Smooth muscle cell (in vitro differentiated cells): ENCODE measurements around the gene GEMIN5. TPM values are rescaled to one million over a fixed set of nuclear protein-coding genes. Genes with fewer than 3 reads are reported as not detected.

Source experiments
- DNase-seq: peaks from one replicate; lab custom pipeline; 2025; ENCODE audit not compliant: unreplicated experiment; lab: John Stamatoyannopoulos, UW
- H2AFZ ChIP-seq: fragments of 200-600 bp; sonication (generic); 2 replicates; pipeline ENCODE4 v1.6.0; 2016; ENCODE audit warnings: antibody characterized with exemption, low read depth, mild to moderate bottlenecking
- H3F3A ChIP-seq: fragments of 200-600 bp; sonication (generic); 2 replicates; pipeline ENCODE4 v1.6.0; 2017; ENCODE audit warnings: antibody characterized with exemption, low read depth
- H3K27ac ChIP-seq: fragments of 200-600 bp; sonication (generic); 2 replicates; pipeline ENCODE4 v1.5.1; 2016; ENCODE audit warnings: low read depth, mild to moderate bottlenecking
- H3K27me3 ChIP-seq: fragments of 200-600 bp; sonication (generic); 2 replicates; pipeline ENCODE4 v1.6.1; 2016; ENCODE audit warnings: low read depth, mild to moderate bottlenecking
- H3K36me3 ChIP-seq: fragments of 200-600 bp; sonication (generic); 2 replicates; pipeline ENCODE4 v1.5.1; 2016; ENCODE audit warnings: low read depth
- H3K4me1 ChIP-seq: fragments of 200-600 bp; sonication (generic); 2 replicates; pipeline ENCODE4 v1.5.1; 2016; ENCODE audit warnings: low read depth
- H3K4me2 ChIP-seq: fragments of 200-600 bp; sonication (generic); 2 replicates; pipeline ENCODE4 v1.6.0; 2016; ENCODE audit warnings: mild to moderate bottlenecking
- H3K4me3 ChIP-seq: fragments of 200-600 bp; sonication (generic); 2 replicates; pipeline ENCODE4 v1.5.1; 2016; ENCODE audit warnings: mild to moderate bottlenecking
- H3K79me2 ChIP-seq: fragments of 200-600 bp; sonication (generic); 2 replicates; pipeline ENCODE4 v1.6.0; 2016; ENCODE audit warnings: low read depth, mild to moderate bottlenecking
- H3K9ac ChIP-seq: fragments of 200-600 bp; sonication (generic); 2 replicates; pipeline ENCODE4 v1.6.0; 2016; ENCODE audit warnings: low read depth
- H3K9me3 ChIP-seq: fragments of 200-600 bp; sonication (generic); replicated peaks from 2 replicates; pipeline ENCODE4 v1.5.1; 2016; ENCODE audit warnings: low read depth
- H4K20me1 ChIP-seq: fragments of 200-600 bp; sonication (generic); 2 replicates; pipeline ENCODE4 v1.6.0; 2016; ENCODE audit warnings: low read depth
- CTCF ChIP-seq: fragments of 200-600 bp; sonication (generic); IDR thresholded peaks from 2 replicates; pipeline ENCODE4 v1.5.1; 2017; ENCODE audit warnings: borderline replicate concordance, mild to moderate bottlenecking, antibody characterized with exemption; ENCODE audit not compliant: insufficient read depth, poor library complexity, severe bottlenecking
- whole genome bisulfite sequencing: methylation state at CpG from one replicate; pipeline ENCODE4 v1.1.7; 2016; ENCODE audit warnings: low lambda C conversion rate; 5-methylcytosine and 5-hydroxymethylcytosine counted together
- polyA plus RNA-seq: library from polyadenylated mRNA; unstranded; fragments of >200 nt; fragmentation: Nextera tagmentation; extraction: Ambion mirVana; gene quantifications from 2 replicates; pipeline ENCODE4 v1.2.1, GENCODE V29; 2016
- total RNA-seq: library from RNA; depleted of rRNA; stranded (reverse); fragments of >200 nt; gene quantifications from 2 replicates; pipeline ENCODE4 v1.2.3, GENCODE V29; 2014

The GEMIN5 gene
- total and polyA plus RNA-seq, 2 experiments from 2014 or later: 5.3 to 11.1 TPM

GRCh38 chr5:154871734-154872133, 66.3 kb downstream of the GEMIN5 start:
- WGBS: 96% methylated on average over 4 of the region's 4 CpGs
- TF ChIP-seq CTCF: no peak
- H3K9ac ChIP-seq: no peak overlapping the region

DNA sequence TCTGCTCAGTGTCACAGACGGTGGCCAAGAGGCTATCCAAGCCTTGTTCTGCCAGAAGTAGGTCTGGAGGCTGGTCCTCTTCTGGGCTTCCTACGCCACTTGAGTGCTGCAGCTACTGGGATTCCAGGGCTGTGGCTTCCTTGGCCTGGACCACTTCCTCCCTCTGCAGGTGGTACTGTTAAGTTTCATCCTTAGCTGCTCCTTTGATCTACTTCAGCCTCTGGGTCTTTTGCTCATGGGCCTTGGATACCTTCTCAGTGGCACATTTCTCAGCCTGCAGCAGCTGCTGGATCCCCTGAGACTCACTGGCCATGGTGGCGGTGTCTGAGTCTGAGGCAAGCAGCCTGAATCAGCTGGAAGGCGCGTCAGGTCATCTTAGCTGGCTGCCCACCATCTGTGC, 69.3 kb downstream of the GEMIN5 start:
- WGBS: 89% methylated on average over 5 of the region's 5 CpGs
- H3K4me2 ChIP-seq: no peak overlapping the region

More at GRCh38 chr5:154871734-154872133, 66.3 kb downstream of the GEMIN5 start:
- Histone ChIP-seq H2AFZ (no peak overlapping the region), H3K4me1 (no peaks in the 10 kb centered on the region), H4K20me1 (peaks cover 56% of the 10 kb centered on the region), H3K4me3 (no peak overlapping the region), H3K27ac (no peak overlapping the region), H3K36me3 (peaks cover 35% of the 10 kb centered on the region), H3F3A (peaks cover 7% of the 10 kb centered on the region), H3K27me3 (no peaks in the 10 kb centered on the region), H3K79me2 (peaks cover 11% of the 10 kb centered on the region), H3K4me2 (no peak overlapping the region), H3K9me3 (no peaks in the 10 kb centered on the region)
- DNase-seq: no peak

GRCh38 chr5:154866841-154867240, 71.2 kb downstream of the GEMIN5 start:
- Histone ChIP-seq H4K20me1 (peaks cover 91% of the 10 kb centered on the region), H3K27me3 (no peaks in the 10 kb centered on the region), H3K4me1 (no peaks in the 10 kb centered on the region), H3K4me2 (no peak overlapping the region), H3K79me2 (peaks cover 60% of the 10 kb centered on the region), H3F3A (peaks cover 4% of the 10 kb centered on the region), H3K9me3 (no peaks in the 10 kb centered on the region), H3K36me3 (peaks cover 9% of the 10 kb centered on the region), H3K9ac (no peak overlapping the region), H3K4me3 (no peak overlapping the region), H2AFZ (no peak overlapping the region), H3K27ac (no peak overlapping the region)
- DNase-seq: no peak
- no peak for TF ChIP-seq CTCF
- WGBS: 99% methylated on average over 2 of the region's 2 CpGs

More for the DNA sequence above, 69.3 kb downstream of the GEMIN5 start:
- Histone ChIP-seq H3K4me1 (no peaks in the 10 kb centered on the region), H3K27ac (no peak overlapping the region), H2AFZ (no peak overlapping the region), H3K4me3 (no peak overlapping the region), H3K79me2 (peaks cover 41% of the 10 kb centered on the region), H3K27me3 (no peaks in the 10 kb centered on the region), H3K36me3 (peaks cover 18% of the 10 kb centered on the region), H3K9me3 (no peaks in the 10 kb centered on the region), H3K9ac (no peak overlapping the region), H4K20me1 (peaks cover 82% of the 10 kb centered on the region), H3F3A (peaks cover 4% of the 10 kb centered on the region)
- DNase-seq: no peak
- no peak for TF ChIP-seq CTCF

DNA sequence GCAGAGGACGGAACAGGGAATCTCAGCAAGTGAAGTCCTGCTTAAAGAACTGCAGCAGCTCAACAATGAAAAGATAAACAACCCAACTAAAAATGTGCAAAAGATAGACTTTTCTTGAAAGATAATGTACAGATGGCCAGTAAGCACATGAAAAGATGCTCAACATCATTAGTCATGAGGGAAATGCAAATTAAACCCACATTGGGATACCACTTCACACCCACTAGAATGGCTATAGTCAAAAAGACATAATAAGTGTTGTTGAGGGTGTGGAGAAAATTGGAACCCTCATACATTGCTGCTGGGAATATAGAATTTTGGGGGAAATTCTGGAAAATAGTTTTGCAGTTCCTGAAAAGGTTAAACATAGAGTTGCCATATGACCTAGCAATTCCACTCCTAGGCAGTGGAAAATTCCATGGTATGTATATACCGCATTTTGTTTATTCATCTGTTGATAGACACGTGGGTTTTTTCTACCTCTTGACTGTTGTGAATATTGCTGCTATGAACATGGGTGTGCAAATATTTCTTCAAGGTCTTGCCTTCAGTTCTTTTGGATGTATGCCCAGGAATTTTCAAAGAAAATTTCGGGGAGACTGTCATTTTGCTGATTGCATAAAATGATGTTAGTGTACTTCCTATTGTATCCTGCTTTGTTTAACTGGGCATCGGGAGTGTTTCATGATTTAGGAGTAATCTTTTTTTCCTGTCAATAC, 72.4 kb downstream of the GEMIN5 start:
- DNase-seq: no peak
- H2AFZ ChIP-seq: no peak overlapping the region
- peaks cover 2% of the 10 kb centered on the region for H3K4me1 ChIP-seq
- peaks cover 98% of the 10 kb centered on the region for H4K20me1 ChIP-seq
- no peaks in the 10 kb centered on the region for H3K9me3 ChIP-seq
- no peak overlapping the region for H3K9ac ChIP-seq
- WGBS: 87% methylated on average over 5 of the region's 5 CpGs
- TF ChIP-seq CTCF: no peak
- H3K27me3 ChIP-seq: no peaks in the 10 kb centered on the region
- no peak overlapping the region for H3K4me3 ChIP-seq
- peaks cover under 1% of the 10 kb centered on the region for H3K36me3 ChIP-seq
- peaks cover 72% of the 10 kb centered on the region for H3K79me2 ChIP-seq
- H3K4me2 ChIP-seq: no peak overlapping the region
- no peaks in the 10 kb centered on the region for H3F3A ChIP-seq
- H3K27ac ChIP-seq: no peak overlapping the region
